AG10803 (cell line): ENCODE data around the gene BET1.

ENCODE experiments used
- DNase-seq: peaks from one replicate; pipeline ENCODE4 v3.0.0; 2010; ENCODE audit warnings: low read depth
- H3K4me3 ChIP-seq: 2 replicates; pipeline ENCODE4 v1.5.1; 2011; ENCODE audit warnings: mild to moderate bottlenecking, low read length, control low read depth
- TF ChIP-seq, protein P1 (sequence below): conservative IDR thresholded peaks from 2 replicates; pipeline ENCODE4 v1.5.1; 2011; ENCODE audit warnings: mild to moderate bottlenecking, low read length, control low read depth, inconsistent platforms

BET1 gene

DNA sequence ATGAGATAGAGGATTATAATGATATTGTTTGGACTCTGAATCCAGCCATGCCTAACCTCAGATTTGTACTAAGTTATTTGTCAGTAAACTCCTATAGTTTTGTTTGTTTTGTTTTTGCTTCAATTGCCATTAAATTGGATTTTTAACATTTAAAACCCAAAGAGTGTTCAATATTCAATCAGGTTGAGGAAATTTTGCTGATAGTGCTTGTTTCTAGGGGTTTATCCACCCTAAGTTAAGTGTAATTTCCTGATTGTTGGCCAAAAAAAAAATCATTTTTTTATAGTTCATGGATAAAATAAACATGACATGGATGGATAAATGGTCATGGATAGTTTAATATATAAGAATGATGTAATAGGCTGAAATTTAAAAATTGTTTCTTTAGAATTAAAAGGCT lies 11.4 kb upstream of the BET1 start:
- no peak for DNase-seq
- TF ChIP-seq, protein P1, sequence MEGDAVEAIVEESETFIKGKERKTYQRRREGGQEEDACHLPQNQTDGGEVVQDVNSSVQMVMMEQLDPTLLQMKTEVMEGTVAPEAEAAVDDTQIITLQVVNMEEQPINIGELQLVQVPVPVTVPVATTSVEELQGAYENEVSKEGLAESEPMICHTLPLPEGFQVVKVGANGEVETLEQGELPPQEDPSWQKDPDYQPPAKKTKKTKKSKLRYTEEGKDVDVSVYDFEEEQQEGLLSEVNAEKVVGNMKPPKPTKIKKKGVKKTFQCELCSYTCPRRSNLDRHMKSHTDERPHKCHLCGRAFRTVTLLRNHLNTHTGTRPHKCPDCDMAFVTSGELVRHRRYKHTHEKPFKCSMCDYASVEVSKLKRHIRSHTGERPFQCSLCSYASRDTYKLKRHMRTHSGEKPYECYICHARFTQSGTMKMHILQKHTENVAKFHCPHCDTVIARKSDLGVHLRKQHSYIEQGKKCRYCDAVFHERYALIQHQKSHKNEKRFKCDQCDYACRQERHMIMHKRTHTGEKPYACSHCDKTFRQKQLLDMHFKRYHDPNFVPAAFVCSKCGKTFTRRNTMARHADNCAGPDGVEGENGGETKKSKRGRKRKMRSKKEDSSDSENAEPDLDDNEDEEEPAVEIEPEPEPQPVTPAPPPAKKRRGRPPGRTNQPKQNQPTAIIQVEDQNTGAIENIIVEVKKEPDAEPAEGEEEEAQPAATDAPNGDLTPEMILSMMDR, result no peak
- no peak overlapping the region for H3K4me3 ChIP-seq

GRCh38 chr7:94012746-94013145 lies 8.6 kb upstream of the BET1 start:
- TF ChIP-seq, protein P1, result no peak
- DNase-seq, result no peak

DNA sequence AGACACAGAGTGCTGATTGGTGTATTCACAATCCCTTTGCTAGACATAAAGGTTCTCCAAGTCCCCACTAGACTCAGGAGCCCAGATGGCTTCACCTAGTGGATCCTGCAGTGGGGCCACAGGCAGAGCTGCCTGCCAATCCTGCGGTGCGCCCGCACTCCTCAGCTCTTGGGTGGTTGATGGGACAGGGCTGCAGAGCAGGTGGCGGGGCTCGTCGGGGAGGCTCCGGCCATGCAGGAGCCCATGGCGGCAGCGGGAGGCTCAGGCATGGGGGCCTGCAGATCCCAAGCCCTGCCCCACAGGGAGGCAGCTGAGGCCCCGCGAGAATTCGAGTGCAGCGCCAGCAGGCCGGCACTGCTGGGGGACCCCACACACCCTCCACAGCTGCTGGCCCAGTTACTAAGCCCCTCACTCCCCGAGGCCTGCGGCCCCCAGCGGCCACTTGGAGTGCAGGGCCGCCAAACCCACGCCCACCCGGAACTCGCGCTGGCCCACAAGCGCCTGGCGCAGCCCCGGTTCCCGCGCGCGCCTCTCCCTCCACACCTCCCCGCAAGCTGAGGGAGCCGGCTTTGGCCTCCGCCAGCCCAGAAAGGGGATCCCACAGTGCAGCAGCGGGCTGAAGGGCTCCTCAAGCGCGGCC lies 7.7 kb upstream of the BET1 start:
- DNase-seq, result no peak
- no peak overlapping the region for H3K4me3 ChIP-seq
- TF ChIP-seq, protein P1, result no peak

More at GRCh38 chr7:94012746-94013145, 8.6 kb upstream of the BET1 start:
- no peak overlapping the region for H3K4me3 ChIP-seq

DNA sequence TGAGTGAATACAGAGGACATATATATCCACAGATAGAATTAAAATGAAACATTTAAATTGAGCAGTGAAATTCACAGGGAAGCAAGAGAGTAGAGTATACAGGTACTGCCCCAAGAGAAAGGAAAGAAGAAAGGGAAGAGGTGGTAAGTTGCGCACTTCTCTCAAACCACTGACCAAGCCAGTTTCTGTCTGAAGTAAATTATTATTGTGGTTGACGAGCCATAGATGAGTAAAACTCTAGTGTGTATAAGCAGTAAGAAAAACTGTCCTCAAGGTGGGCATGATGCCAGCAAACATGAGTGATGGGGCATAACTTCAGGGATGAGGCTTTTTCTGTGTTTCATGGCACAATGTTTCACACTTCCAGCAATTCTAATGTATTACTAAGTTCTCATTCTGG lies 4.4 kb upstream of the BET1 start:
- TF ChIP-seq, protein P1, result no peak
- peak; percentile 28 for DNase-seq
- no peak overlapping the region for H3K4me3 ChIP-seq

GRCh38 chr7:94005753-94006152 lies 1.6 kb upstream of the BET1 start:
- TF ChIP-seq, protein P1, result no peak

DNA sequence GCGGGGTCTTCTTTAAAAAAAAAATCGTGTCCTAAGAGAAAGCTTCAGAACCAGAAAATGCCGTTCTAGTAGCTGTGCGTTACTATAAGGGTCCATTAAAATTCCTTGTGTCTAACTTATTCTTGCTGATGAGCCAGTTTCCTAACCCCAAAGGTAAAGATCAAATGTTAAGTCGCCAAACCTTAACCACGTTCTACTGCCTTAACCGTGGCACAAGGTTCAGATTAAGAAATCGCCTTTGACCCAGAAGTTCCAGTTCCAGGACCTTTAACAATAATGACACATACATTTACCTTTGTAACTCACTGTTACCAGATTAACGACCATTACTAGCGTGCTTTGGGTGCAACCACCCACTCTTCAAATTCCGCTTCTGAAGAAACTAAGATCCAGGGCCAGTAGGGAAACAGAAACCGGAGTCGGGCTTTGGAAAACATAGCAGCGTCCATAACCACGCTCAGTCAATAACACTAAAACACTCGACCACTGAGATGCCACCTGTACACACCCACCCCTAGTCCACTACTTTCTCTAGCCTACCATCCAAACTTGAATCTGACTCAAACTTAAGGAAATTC lies 620 bp downstream of the BET1 start:
- TF ChIP-seq, protein P1, result no peak
- peak overlapping the region; percentile 92 for H3K4me3 ChIP-seq
- peak; percentile 29 for DNase-seq

More at GRCh38 chr7:94005753-94006152, 1.6 kb upstream of the BET1 start:
- DNase-seq, result no peak
- no peak overlapping the region for H3K4me3 ChIP-seq

GRCh38 chr7:94001396-94001795 lies 2.8 kb downstream of the BET1 start:
- DNase-seq, result peak; percentile 54
- TF ChIP-seq, protein P1, result no peak
- no peak overlapping the region for H3K4me3 ChIP-seq
